NCI-H526 (cell line): Measurements from ENCODE around the gene CEP295NL.
"Not testable (repeated sequence)": the region's sequence is repeated elsewhere in the genome, so short reads cannot be mapped to it uniquely, and the experiment has no call there.

ENCODE experiments used
- DNase-seq, 2 experiments: peaks; one replicate each; lab custom pipeline; 2025; lab: John Stamatoyannopoulos, UW

CEP295NL gene

DNA sequence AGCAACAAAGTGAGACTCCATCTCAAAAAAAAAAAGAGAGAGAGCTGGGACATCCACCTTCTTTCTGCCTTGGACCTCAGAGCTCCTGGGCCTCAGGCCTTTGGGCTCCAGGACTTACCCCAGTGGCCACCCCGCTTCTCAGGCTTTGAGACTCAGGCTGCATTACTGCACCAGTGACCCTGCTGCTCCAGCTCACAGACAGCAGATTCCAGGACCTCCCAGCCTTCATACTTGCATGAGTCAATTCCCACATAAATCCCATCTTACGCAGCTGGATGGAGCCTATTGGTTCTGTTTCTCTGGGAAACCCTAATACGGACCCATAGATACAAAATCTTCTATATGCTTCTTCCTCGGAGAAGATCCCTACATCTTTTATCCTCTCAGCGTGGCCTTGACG, 2.1 kb upstream of the CEP295NL start:
- DNase-seq: no peak

DNA sequence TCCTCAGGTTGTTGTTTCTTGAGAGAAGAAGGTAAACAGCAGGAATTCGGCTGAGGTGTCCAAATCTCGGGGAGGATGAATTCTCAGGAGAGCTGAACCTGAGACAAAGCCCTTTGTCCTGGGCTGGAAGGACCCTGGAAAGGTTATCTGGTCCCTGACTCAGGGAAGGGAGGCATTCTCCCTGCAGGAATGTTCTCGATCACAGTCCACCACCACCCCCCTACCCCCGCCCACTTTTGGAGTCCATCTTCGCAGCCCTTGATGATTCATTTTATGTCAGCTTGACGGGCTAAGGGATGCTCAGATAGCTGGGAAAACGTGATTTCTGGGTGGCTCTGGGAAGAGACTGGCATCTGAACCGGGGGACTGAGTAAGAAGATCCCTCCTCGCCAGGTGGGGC, 1.4 kb upstream of the CEP295NL start:
- no peak for DNase-seq

DNA sequence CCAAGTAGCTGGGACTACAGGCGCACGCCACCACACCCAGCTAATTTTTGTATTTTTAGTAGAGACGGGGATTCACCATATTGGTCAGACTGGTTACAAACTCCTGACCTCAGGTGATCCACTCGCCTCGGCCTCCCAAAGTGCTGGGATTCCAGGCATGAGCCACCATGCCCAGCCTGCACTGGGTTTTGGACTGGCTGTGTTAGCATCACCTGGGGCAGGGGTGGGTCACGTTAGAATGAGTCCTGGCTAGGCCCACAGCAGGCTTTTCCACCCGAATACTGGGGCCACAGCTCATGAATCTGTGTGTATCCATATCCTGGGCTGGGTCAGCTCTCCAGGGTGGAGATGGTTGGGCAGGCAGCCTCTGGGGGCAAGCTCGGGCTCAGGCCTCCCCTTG, 770 bp downstream of the CEP295NL start:
- not testable (repeated sequence) for DNase-seq

- no peak for DNase-seq
Measured at GRCh38 chr17:78901806-78902205, 1.2 kb downstream of the CEP295NL start.

- no peak for DNase-seq
Measured at GRCh38 chr17:78900816-78901215, 2.2 kb downstream of the CEP295NL start.

GRCh38 chr17:78899361-78900260, 3.4 kb downstream of the CEP295NL start:
- DNase-seq: peak in 1 of 2 experiments; percentile 10

GRCh38 chr17:78898947-78899346, 4.1 kb downstream of the CEP295NL start:
- no peak for DNase-seq

GRCh38 chr17:78898075-78898836, 4.7 kb downstream of the CEP295NL start:
- DNase-seq: no peak

DNA sequence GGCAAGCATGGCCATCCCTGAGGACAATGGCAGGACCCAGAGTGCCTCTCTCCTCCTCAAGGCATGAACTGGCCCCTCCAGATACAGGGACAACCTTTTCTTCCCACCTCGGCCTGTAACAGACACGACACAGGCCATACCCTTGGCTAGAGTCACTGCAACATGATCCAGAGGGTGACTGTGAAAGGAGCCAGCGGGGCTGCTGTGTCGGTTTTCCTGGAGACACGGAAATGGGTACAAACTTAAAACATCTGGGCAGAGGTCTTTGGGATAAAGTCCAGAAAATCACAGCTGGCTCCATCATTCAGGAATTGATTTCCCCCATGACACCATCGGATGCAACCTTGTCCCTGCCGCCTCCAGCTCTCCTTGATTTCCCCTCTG, 5.3 kb downstream of the CEP295NL start:
- no peak for DNase-seq

GRCh38 chr17:78896834-78897663, 6.0 kb downstream of the CEP295NL start:
- no peak for DNase-seq

GRCh38 chr17:78896091-78896833, 6.7 kb downstream of the CEP295NL start:
- DNase-seq: no peak

DNA sequence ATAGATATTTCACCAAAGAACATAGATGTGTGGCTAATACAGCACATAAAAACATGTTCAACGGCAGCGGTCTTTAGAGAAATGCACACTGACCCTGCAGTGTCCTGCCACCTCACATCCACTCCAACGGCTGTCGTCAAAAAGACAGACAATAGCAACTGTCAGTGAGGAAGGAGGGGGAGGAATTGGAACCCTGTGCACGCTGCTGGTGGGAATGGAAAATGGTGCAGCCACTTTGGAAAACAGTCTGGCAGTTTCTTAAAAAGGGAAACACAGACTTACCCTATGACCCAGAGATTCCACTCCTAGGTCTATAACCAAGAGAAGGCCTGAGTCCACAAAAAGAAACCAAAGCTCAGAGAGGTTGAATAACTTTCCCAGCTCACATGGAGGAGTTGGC, 7.7 kb downstream of the CEP295NL start:
- DNase-seq: no peak

- no peak for DNase-seq
Measured at GRCh38 chr17:78893684-78894083, 9.3 kb downstream of the CEP295NL start.

DNA sequence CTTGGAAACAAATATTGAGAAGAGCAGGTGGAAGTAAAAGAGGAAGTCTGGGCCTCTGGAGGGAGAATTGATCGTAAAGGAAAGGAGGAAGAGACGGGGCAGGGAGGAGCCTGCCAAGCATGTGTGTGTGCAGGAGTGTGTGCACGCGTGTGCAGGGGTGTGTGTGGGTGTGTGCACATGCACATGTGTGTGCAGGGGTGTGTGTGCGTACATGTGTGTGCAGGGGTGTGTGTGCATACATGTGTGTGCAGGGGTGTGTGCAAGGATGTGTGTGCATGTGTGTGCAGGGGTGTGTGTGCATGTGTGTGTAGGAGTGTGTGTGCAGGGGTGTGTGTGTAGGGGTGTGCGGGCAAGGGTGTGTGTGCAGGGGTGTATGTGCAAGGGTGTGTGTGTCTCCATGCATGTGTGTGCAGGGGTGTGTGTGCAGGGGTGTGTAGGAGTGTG, 10.0 kb downstream of the CEP295NL start:
- no peak for DNase-seq

DNA sequence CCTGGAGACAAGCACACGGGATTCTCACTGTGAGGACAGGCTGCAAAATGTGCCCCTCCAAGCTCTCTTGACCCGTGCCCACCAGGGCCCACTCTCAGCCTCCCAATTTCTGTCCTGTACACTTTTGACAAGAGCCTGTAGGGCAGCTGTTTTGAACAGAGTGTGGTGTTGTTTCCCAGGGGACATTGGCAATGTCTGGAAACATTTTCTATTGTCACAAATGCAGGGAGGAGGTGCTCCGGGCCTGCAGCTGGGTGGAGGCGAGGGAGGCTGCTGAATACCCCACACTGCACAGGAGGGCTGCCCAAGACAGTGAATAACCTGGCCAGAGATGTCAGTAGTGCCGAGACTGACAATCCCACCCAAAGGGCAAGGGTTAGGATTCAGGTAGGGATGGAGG, 10.5 kb downstream of the CEP295NL start:
- no peak for DNase-seq

DNA sequence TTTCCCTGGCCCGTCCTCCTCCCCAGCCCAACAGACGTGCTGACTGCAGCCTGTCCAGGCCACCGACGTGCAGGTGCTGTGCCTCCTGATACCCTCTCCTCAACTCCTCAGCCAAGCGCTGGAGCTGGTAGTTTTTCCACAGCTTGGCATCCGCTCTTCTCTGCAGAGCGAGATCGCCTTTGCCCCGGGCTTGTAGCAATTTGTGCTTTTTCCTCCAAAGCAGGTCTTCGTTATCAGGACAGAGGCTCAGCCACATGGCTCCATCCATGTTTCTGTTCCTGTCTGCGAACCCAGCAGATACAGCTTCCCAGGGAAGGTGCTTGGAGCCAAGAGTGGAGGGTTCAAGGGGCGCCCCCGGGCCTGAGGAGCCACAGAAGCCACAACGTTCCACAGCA, 10.9 kb downstream of the CEP295NL start:
- DNase-seq: no peak

GRCh38 chr17:78891406-78892061, 11.5 kb downstream of the CEP295NL start:
- no peak for DNase-seq

- DNase-seq: no peak
Measured at GRCh38 chr17:78890498-78890897, 12.5 kb downstream of the CEP295NL start.

GRCh38 chr17:78890096-78890495, 12.9 kb downstream of the CEP295NL start:
- DNase-seq: not testable (repeated sequence)

GRCh38 chr17:78889531-78889930, 13.5 kb downstream of the CEP295NL start:
- no peak for DNase-seq

- peak; percentile 5 to 57 for DNase-seq
Measured at GRCh38 chr17:78888941-78889518, 14.0 kb downstream of the CEP295NL start.
